ENCODE measurements around the gene P4HB.

P4HB gene

DNA sequence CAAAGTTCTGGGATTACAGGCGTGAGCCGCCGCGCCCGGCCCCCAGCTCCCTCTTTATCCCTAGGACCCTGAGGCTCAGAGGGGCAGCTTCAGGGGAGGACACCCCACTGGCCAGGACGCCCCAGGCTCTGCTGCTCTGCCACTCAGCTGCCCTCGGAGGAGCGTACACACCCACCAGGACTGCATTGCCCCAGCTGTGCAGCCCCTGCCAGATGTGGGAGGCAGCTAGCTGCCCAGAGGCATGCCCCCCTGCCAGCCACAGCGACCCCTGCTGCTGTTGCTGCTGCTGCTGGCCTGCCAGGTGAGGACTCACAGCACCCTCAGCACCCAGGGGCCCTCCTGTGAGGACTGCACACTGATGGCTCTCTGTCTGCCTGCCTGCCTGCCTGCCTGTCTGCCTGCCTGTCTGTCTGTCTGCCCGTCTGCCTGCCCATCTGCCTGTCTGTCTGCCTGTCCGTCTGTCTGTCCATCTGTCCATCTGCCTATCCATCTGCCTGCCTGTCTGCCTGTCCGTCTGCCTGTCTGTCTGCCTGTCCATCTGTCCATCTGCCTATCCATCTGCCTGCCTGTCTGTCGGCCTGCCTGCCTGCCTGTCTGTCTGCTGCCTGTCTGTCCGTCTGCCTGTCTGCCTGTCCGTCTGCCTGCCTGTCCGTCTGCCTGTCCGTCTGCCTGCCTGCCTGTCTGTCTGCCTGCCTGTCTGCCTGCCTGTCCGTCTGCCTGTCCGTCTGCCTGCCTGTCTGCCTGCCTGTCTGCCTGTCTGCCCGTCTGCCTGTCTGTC, 51.4 kb downstream of the P4HB start:
- TF ChIP-seq, protein P1, sequence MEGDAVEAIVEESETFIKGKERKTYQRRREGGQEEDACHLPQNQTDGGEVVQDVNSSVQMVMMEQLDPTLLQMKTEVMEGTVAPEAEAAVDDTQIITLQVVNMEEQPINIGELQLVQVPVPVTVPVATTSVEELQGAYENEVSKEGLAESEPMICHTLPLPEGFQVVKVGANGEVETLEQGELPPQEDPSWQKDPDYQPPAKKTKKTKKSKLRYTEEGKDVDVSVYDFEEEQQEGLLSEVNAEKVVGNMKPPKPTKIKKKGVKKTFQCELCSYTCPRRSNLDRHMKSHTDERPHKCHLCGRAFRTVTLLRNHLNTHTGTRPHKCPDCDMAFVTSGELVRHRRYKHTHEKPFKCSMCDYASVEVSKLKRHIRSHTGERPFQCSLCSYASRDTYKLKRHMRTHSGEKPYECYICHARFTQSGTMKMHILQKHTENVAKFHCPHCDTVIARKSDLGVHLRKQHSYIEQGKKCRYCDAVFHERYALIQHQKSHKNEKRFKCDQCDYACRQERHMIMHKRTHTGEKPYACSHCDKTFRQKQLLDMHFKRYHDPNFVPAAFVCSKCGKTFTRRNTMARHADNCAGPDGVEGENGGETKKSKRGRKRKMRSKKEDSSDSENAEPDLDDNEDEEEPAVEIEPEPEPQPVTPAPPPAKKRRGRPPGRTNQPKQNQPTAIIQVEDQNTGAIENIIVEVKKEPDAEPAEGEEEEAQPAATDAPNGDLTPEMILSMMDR (IDR thresholded peaks at IDR 0.05; ENCODE audit: control extremely low read depth, extremely low read depth, low read depth, missing control alignments) = peak; percentile 29
- ChIA-PET CTCF (interaction anchor here (2.6 kb wide), 1 partner anchor 74 kb away, joined by 16 read pairs; no protein-coding TSS in a partner anchor), POLR2A (no interaction called here)
- no peak for DNase-seq (ENCODE audit: extremely low spot score)

DNA sequence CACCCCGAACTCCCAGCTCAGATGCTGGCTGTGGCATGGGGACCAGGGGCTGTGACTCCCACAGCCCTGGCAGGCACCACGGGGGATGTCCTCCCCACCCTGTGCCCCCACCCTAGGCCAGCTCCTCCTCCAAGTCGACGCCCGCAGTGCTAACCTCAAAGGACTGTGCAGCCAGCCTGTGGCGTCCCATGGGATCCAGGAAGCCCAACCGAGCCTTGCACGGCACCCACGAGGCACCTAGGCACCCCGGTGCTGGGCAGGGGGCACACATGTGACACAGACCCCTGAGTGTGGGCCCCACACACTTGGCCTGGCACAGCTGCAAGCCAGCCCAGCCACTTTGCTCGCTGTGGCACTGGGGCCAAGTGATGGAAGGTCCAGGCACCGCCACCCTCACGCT, 52.5 kb downstream of the P4HB start:
- POLR2A ChIA-PET = no interaction called here
- TF ChIP-seq, protein P1 (IDR thresholded peaks at IDR 0.05; ENCODE audit: control extremely low read depth, extremely low read depth, low read depth, missing control alignments) = no peak
- DNase-seq (ENCODE audit: extremely low spot score) = no peak
- CTCF ChIA-PET = interaction anchor here (2.6 kb wide), 1 partner anchor 73 kb away, joined by 16 read pairs; no protein-coding TSS in a partner anchor

DNA sequence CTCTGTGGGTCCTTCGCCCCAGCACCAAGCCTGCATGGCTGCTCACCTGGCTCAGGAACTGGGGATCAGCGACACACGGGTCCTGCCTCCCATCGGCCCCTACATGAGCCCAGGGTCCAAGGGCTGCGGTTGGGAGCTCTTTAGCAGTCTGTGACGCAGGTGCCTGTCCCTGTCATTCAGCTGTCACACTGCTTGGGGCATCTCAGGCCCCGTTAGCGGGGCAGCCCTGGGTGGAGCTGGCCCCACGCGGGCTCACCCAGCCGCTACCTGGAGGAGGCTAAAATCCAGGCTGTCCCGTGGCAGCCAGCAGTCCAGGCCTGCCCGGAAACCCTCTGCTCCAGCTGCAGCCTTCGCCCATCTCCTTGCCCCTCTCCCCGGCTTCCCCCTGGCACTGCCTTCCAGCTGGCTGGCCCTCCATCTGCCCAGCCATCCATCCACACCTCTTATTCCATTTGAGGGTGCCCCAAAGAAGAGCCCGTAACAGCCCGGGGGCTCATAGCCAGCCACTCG, 53.1 kb downstream of the P4HB start:
- TF ChIP-seq, protein P1 (IDR thresholded peaks at IDR 0.05; ENCODE audit: control extremely low read depth, extremely low read depth, low read depth, missing control alignments) = no peak
- CTCF ChIA-PET = interaction anchor here (2.6 kb wide), 1 partner anchor 73 kb away, joined by 16 read pairs; no protein-coding TSS in a partner anchor
- POLR2A ChIA-PET = interaction anchor here (0.6 kb wide), 2 partner anchors 269 to 1693 kb away, joined by 3 to 4 read pairs; no protein-coding TSS in a partner anchor
- DNase-seq (ENCODE audit: extremely low spot score) = no peak

DNA sequence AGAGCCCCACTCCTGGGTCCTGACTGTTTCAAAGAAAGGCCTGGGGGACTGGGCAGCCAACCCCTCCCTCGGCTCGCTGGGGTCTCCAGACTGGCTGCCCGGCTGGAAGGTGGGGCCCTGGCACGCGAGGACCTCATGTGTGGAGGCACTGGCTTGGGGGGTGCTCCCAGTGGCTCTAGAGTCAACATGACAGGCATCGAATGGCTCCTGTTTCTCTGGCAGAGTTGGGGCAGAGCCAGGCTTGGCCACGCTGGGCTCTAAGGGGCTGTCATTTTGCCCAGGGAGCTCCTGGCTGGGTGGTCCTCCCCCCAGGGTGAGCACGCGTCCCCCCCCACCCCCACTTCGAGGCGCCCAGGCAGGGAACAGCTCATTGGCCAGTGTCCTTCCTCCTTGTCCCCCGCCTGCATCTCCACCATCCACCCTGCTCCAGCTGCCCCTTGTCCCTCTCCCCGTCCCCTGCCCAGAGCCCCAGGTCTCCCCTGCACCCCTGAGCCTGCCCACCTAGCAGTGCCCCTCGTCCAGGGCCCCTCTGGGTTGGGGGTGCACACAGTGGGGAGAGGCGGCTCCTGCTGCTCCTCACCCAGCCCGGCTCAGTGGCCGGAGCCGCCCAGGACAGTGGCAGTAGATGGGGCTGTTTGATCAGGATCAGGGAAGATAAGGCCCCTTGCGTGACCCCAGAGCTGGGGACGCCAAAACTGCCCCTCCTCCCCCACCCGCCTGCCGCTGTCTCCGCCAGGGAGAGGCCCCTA, 53.7 kb downstream of the P4HB start:
- CTCF ChIA-PET = interaction anchor here (2.6 kb wide), 1 partner anchor 72 kb away, joined by 16 read pairs; no protein-coding TSS in a partner anchor
- TF ChIP-seq, protein P1 (IDR thresholded peaks at IDR 0.05; ENCODE audit: control extremely low read depth, extremely low read depth, low read depth, missing control alignments) = no peak
- POLR2A ChIA-PET = interaction anchor here (0.6 kb wide), 2 partner anchors 270 to 1693 kb away, joined by 3 to 4 read pairs; no protein-coding TSS in a partner anchor
- no peak for DNase-seq (ENCODE audit: extremely low spot score)

DNA sequence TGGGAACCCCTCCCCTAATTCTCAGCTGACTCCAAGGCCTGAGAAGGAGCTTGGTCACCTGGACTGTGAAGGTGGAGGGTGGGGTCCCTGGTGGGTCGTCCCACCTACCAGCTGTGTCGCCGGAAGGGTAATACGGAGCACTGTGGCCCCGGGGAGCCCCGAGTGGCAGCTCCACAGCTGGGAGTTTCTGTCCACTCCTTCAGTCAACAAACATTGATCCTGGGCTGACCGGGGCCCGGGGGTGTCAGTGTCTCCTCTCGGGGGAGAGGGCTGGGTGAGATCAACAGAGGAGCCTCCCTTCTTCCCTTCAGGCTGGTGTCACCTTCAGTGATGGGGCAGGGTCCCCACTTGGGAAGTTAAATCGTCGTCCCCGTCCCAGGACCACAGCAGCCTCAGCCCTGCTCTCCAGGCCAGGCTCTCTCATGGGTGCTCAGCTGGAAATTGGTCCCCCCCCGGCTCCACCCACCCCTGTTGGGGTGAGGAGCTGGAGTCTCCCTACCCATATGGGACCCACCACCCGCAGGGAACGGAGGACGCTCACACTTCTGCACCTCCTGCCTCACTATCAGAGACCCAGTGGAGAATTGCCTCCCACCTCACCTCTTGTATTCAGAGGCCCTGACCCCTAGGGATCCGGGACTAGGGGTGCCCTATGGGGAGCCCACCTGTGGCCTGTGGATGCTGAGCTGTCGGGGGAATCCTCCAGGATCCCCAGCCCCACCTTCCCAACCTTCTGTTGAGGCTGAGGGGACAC, 54.5 kb downstream of the P4HB start:
- POLR2A ChIA-PET = no interaction called here
- TF ChIP-seq, protein P1 (IDR thresholded peaks at IDR 0.05; ENCODE audit: control extremely low read depth, extremely low read depth, low read depth, missing control alignments) = no peak
- CTCF ChIA-PET = interaction anchor here (0.7 to 1.4 kb wide), 2 partner anchors 72 to 77 kb away, joined by 3 to 5 read pairs; no protein-coding TSS in a partner anchor
- DNase-seq (ENCODE audit: extremely low spot score) = no peak
